Measurements from ENCODE around the gene TNFRSF19.

- TF ChIP-seq, protein P1, sequence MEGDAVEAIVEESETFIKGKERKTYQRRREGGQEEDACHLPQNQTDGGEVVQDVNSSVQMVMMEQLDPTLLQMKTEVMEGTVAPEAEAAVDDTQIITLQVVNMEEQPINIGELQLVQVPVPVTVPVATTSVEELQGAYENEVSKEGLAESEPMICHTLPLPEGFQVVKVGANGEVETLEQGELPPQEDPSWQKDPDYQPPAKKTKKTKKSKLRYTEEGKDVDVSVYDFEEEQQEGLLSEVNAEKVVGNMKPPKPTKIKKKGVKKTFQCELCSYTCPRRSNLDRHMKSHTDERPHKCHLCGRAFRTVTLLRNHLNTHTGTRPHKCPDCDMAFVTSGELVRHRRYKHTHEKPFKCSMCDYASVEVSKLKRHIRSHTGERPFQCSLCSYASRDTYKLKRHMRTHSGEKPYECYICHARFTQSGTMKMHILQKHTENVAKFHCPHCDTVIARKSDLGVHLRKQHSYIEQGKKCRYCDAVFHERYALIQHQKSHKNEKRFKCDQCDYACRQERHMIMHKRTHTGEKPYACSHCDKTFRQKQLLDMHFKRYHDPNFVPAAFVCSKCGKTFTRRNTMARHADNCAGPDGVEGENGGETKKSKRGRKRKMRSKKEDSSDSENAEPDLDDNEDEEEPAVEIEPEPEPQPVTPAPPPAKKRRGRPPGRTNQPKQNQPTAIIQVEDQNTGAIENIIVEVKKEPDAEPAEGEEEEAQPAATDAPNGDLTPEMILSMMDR (IDR thresholded peaks at IDR 0.05; ENCODE audit: insufficient read depth, low read length) = no peak
- TF ChIP-seq GABPA (IDR thresholded peaks at IDR 0.05; ENCODE audit: low read depth) = no peak
These were observed 96.4 kb downstream of the TNFRSF19 start for GRCh38 chr13:23666582-23666981.
